ENCODE measurements around the gene MLST8.

MLST8 gene

GRCh38 chr16:2229632-2230250, 24.5 kb downstream of the MLST8 start:
- no peaks in the 10 kb centered on the region for H3K27me3 ChIP-seq (replicated peaks; ENCODE audit: insufficient read depth, low read length)
- no peaks in the 10 kb centered on the region for H3K9me2 ChIP-seq (replicated peaks; ENCODE audit: insufficient read depth, low read length)
- H3K4me3 ChIP-seq (ENCODE audit: low read length): no peak overlapping the region
- no peaks in the 10 kb centered on the region for H4K20me1 ChIP-seq (ENCODE audit: insufficient read depth, low read length)
- no peaks in the 10 kb centered on the region for H3K9me3 ChIP-seq (replicated peaks; ENCODE audit: insufficient read depth, low read length)
- TF ChIP-seq EZH2 (optimal IDR thresholded peaks at IDR 0.05; ENCODE audit: low read depth, low read length): no peak
- TF ChIP-seq CTCF (IDR thresholded peaks at IDR 0.05; ENCODE audit: low read length): no peak
- no peak for TF ChIP-seq EZH2phosphoT487 (IDR thresholded peaks at IDR 0.05; ENCODE audit: low read length)
- H3K4me1 ChIP-seq (ENCODE audit: low read length): no peaks in the 10 kb centered on the region
- no peak overlapping the region for H3K9ac ChIP-seq (ENCODE audit: low read length)
- no peak overlapping the region for H3K4me2 ChIP-seq (ENCODE audit: low read depth, low read length)
- no peak for DNase-seq
- no peak overlapping the region for H2AFZ ChIP-seq (ENCODE audit: low read length)
- H3K79me2 ChIP-seq (ENCODE audit: low read length): peaks cover 41% of the 10 kb centered on the region
- no peak overlapping the region for H3K27ac ChIP-seq (ENCODE audit: low read length)
- H3F3A ChIP-seq (ENCODE audit: insufficient read depth, low read length): no peaks in the 10 kb centered on the region
- no peaks in the 10 kb centered on the region for H3K36me3 ChIP-seq (replicated peaks; ENCODE audit: insufficient read depth, low read length)

GRCh38 chr16:2230376-2230775, 25.1 kb downstream of the MLST8 start:
- Histone ChIP-seq H3K4me1 (ENCODE audit: low read length) (no peaks in the 10 kb centered on the region), H3K9me2 (replicated peaks; ENCODE audit: insufficient read depth, low read length) (no peaks in the 10 kb centered on the region), H3K27me3 (replicated peaks; ENCODE audit: insufficient read depth, low read length) (no peaks in the 10 kb centered on the region), H3K4me3 (ENCODE audit: low read length) (no peak overlapping the region), H3K79me2 (ENCODE audit: low read length) (peaks cover 35% of the 10 kb centered on the region), H3K27ac (ENCODE audit: low read length) (no peak overlapping the region), H3F3A (ENCODE audit: insufficient read depth, low read length) (no peaks in the 10 kb centered on the region), H4K20me1 (ENCODE audit: insufficient read depth, low read length) (no peaks in the 10 kb centered on the region), H3K9me3 (replicated peaks; ENCODE audit: insufficient read depth, low read length) (no peaks in the 10 kb centered on the region), H3K9ac (ENCODE audit: low read length) (no peak overlapping the region), H3K4me2 (ENCODE audit: low read depth, low read length) (no peak overlapping the region), H3K36me3 (replicated peaks; ENCODE audit: insufficient read depth, low read length) (no peaks in the 10 kb centered on the region), H2AFZ (ENCODE audit: low read length) (no peak overlapping the region)
- no peak for DNase-seq
- no peak for TF ChIP-seq CTCF (IDR thresholded peaks at IDR 0.05; ENCODE audit: low read length)
- no peak for TF ChIP-seq EZH2phosphoT487 (IDR thresholded peaks at IDR 0.05; ENCODE audit: low read length)
- TF ChIP-seq EZH2 (optimal IDR thresholded peaks at IDR 0.05; ENCODE audit: low read depth, low read length): no peak

GRCh38 chr16:2231016-2231931, 26.0 kb downstream of the MLST8 start:
- Histone ChIP-seq H3K9me3 (replicated peaks; ENCODE audit: insufficient read depth, low read length) (no peaks in the 10 kb centered on the region), H3K4me2 (ENCODE audit: low read depth, low read length) (no peak overlapping the region), H3K79me2 (ENCODE audit: low read length) (peaks cover 26% of the 10 kb centered on the region), H4K20me1 (ENCODE audit: insufficient read depth, low read length) (no peaks in the 10 kb centered on the region), H3K9ac (ENCODE audit: low read length) (no peak overlapping the region), H3K27me3 (replicated peaks; ENCODE audit: insufficient read depth, low read length) (no peaks in the 10 kb centered on the region), H3K4me1 (ENCODE audit: low read length) (no peaks in the 10 kb centered on the region), H3F3A (ENCODE audit: insufficient read depth, low read length) (no peaks in the 10 kb centered on the region), H3K4me3 (ENCODE audit: low read length) (no peak overlapping the region), H3K27ac (ENCODE audit: low read length) (no peak overlapping the region), H3K9me2 (replicated peaks; ENCODE audit: insufficient read depth, low read length) (no peaks in the 10 kb centered on the region), H3K36me3 (replicated peaks; ENCODE audit: insufficient read depth, low read length) (no peaks in the 10 kb centered on the region), H2AFZ (ENCODE audit: low read length) (no peak overlapping the region)
- TF ChIP-seq EZH2 (optimal IDR thresholded peaks at IDR 0.05; ENCODE audit: low read depth, low read length) (no peak), EZH2phosphoT487 (IDR thresholded peaks at IDR 0.05; ENCODE audit: low read length) (no peak), CTCF (IDR thresholded peaks at IDR 0.05; ENCODE audit: low read length) (no peak)
- DNase-seq: no peak
